ENCODE measurements around the gene TMEM116. TPM values are rescaled to one million over a fixed set of nuclear protein-coding genes. Genes with fewer than 3 reads are reported as not detected.

Gene TMEM116
- total RNA-seq, 6 experiments from 2014 or later = 3.9 to 5.5 (median 4.8) TPM

DNA sequence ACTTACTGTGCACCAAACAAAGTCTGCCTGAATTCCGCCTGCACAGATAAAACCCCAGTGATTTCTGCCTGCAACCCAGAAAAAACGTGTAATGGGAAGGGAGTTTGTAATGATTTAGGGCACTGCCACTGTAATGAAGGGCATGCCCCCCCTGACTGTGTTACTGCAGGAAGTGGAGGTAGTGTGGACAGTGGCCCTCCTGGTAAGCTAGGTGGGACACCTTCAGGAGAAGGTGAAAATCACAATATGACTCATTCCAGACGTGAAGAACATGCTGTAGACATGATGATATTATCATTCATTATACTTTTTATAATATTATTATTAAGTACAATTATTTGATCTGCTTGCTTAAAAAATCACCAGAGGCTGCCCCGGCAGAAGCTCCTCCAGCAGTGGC is 111.8 kb downstream of the TMEM116 start:
- DNase-seq = no peak
- Mint-ChIP-seq H3K4me3 (no peak overlapping the region), H3K36me3 (ENCODE audit: low read depth) (peaks cover 37% of the 10 kb centered on the region), H3K27ac (no peak overlapping the region), H3K9me3 (no peaks in the 10 kb centered on the region; the same call in none of the 2 replicates), H3K27me3 (ENCODE audit: insufficient read depth) (no peaks in the 10 kb centered on the region; the same call in 1 of the 2 replicates), H3K4me1 (ENCODE audit: low read depth) (no peaks in the 10 kb centered on the region)
- TF ChIP-seq, protein P1, sequence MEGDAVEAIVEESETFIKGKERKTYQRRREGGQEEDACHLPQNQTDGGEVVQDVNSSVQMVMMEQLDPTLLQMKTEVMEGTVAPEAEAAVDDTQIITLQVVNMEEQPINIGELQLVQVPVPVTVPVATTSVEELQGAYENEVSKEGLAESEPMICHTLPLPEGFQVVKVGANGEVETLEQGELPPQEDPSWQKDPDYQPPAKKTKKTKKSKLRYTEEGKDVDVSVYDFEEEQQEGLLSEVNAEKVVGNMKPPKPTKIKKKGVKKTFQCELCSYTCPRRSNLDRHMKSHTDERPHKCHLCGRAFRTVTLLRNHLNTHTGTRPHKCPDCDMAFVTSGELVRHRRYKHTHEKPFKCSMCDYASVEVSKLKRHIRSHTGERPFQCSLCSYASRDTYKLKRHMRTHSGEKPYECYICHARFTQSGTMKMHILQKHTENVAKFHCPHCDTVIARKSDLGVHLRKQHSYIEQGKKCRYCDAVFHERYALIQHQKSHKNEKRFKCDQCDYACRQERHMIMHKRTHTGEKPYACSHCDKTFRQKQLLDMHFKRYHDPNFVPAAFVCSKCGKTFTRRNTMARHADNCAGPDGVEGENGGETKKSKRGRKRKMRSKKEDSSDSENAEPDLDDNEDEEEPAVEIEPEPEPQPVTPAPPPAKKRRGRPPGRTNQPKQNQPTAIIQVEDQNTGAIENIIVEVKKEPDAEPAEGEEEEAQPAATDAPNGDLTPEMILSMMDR (IDR thresholded peaks at IDR 0.05) = no peak

DNA sequence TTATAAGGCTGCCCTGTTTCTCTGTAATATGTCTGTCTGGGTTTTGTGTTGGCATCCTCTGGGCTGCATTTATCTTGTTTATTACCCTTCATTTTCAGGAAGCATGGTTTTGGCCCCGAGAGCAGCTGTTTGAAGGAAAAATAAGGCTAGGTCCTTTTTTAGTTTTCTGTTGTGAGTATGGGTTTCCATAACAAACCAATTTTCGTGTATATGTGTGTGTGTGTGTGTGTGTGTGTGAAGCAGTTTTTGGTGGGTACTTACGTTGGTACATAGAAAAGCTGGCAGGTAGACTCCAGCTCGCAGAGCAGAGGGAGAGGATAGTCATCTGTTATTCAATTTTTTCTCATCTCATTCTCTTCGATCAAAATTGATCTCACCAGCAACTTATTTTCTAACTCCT is 118.4 kb downstream of the TMEM116 start:
- no peaks in the 10 kb centered on the region for H3K4me1 Mint-ChIP-seq (ENCODE audit: low read depth)
- no peak for DNase-seq
- H3K9me3 Mint-ChIP-seq = no peaks in the 10 kb centered on the region
- H3K27me3 Mint-ChIP-seq (ENCODE audit: insufficient read depth) = no peaks in the 10 kb centered on the region
- no peak overlapping the region for H3K27ac Mint-ChIP-seq
- TF ChIP-seq, protein P1 (IDR thresholded peaks at IDR 0.05) = no peak
- H3K4me3 Mint-ChIP-seq = no peak overlapping the region
- H3K36me3 Mint-ChIP-seq (ENCODE audit: low read depth) = peaks cover 37% of the 10 kb centered on the region

DNA sequence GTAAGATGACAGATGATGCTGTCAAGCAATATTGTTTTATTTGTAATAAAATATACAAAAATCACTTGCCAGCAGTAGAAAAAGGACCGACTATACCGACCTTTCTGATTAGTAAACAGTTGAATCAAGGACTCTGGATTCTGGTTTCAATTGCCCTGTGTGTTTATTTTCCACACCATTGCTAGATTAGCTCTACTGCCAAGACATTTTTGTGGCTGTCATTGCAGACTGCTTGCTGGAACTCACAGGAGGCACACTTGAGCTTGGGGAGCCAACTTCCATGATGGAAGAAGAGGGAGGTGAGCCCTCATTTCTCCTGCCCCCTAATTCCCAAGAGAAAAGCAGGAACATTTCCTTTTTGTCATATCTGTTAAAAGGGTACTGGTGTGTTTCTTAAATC is 119.7 kb downstream of the TMEM116 start:
- Mint-ChIP-seq H3K4me3 (no peak overlapping the region), H3K36me3 (ENCODE audit: low read depth) (peaks cover 30% of the 10 kb centered on the region), H3K9me3 (no peaks in the 10 kb centered on the region), H3K27me3 (ENCODE audit: insufficient read depth) (no peaks in the 10 kb centered on the region), H3K4me1 (ENCODE audit: low read depth) (no peaks in the 10 kb centered on the region), H3K27ac (no peak overlapping the region)
- TF ChIP-seq, protein P1 (IDR thresholded peaks at IDR 0.05) = no peak
- no peak for DNase-seq

DNA sequence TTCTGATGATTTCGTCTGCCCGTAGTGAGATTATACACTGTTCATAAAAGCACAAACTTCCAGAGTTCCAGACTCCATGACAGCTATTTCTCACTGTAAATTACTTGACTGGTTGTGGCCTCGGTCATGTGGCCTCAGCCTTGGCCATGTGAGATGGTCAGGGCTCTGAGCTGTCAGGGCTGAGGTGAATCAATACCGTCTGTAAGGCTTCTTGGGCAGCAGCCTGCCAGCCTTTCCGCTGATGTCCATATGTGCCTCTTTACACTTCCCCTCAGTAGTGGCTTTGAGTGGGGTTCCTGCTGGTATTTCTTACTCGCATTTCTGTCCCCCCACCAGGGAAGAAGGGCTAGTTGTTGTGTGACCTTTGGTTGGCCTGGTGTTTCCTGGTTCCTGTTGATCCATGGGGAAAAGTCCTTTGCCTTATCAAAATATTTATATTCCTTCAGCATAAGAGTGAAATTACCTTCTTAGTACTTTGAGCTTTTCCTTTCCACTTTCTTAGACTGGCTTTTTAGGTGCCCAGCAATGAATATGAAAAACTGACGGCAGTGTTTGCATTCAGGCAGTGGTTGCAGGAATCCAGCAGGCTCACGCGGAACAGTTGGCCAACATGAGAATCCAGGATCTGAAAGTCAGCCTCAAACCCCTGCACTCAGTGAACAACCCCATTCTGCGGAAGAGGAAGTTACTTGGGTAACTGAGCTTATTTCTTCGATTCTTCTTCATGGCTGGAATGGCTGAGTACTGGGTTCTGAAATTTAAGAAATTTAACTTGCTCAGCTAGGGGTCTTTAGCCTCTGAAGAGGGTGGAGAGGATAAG is 124.8 kb downstream of the TMEM116 start:
- Mint-ChIP-seq H3K27me3 (ENCODE audit: insufficient read depth) (no peaks in the 10 kb centered on the region), H3K27ac (no peak overlapping the region), H3K36me3 (ENCODE audit: low read depth) (peaks cover 34% of the 10 kb centered on the region), H3K4me3 (no peak overlapping the region), H3K9me3 (no peaks in the 10 kb centered on the region), H3K4me1 (ENCODE audit: low read depth) (no peaks in the 10 kb centered on the region)
- TF ChIP-seq, protein P1 (IDR thresholded peaks at IDR 0.05) = no peak
- no peak for DNase-seq

DNA sequence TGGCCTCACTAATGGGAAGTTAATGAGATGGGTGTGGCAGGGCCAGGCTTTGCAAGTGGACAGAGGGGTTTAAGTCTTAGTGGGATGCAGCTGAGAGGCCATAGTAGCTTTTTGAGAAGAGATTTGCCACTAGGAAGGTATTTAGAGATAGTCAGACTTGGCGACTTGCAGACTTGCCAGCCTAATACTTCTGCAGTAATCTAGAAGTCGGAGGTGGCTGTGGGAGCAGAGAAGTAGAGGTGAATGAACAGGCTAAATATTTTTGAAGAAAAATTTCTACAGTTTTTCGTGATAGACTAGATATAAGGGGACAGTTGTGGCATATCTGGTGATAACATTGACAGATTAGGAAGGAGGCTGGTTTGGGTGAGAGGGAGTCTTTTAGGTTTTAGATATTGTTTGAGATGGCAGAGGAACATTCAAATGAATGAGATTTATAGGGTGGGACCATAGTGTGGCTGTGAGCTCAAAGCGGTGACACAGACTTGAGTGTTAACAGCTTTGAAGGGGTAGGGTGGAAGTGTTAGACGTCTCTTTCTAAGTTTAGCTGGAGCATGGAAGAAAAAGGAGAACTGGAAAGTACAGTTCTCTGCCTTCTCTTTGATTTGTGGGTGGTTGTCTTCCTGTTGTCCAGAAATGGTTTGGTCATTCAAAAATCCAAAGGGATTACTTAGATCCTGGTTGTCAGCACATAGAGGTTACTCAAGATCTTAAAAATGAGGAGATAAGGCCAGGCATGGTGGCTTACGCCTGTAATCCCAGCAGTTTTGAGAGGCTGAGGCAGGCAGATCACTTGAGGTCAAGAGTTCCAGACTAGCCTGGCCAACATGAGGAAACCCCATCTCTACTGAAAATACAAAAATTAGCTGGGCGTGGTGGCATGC is 126.1 kb downstream of the TMEM116 start:
- no peaks in the 10 kb centered on the region for H3K4me1 Mint-ChIP-seq (ENCODE audit: low read depth)
- DNase-seq = no peak
- H3K27me3 Mint-ChIP-seq (ENCODE audit: insufficient read depth) = no peaks in the 10 kb centered on the region
- TF ChIP-seq, protein P1 (IDR thresholded peaks at IDR 0.05) = no peak
- no peak overlapping the region for H3K4me3 Mint-ChIP-seq
- no peak overlapping the region for H3K27ac Mint-ChIP-seq
- H3K9me3 Mint-ChIP-seq = no peaks in the 10 kb centered on the region
- peaks cover 27% of the 10 kb centered on the region for H3K36me3 Mint-ChIP-seq (ENCODE audit: low read depth)

Measured in HFFc6 (cell line).